CD4-positive, alpha-beta T cell (primary cell): ENCODE results near the gene NKD1. TPM values are rescaled to one million over a fixed set of nuclear protein-coding genes. Genes with fewer than 3 reads are reported as not detected.

Experiments
- ATAC-seq: fragments of 200-7000 bp; cut with Tn5 transposase; one replicate; pipeline ENCODE4 v1.10.0; 2022; ENCODE audit warnings: mild to moderate bottlenecking; ENCODE audit not compliant: poor library complexity
- CTCF ChIA-PET: fragments of 350-600 bp; sonication (Branson Sonifier 250); formaldehyde crosslinking; loops from one replicate; lab custom pipeline; 2021; ENCODE audit warnings: antibody characterized with exemption, inconsistent platforms; lab: Charles Lee
- POLR2A ChIA-PET: fragments of 350-600 bp; sonication (Branson Sonifier 250); formaldehyde crosslinking; loops from one replicate; lab custom pipeline; 2021; ENCODE audit warnings: antibody characterized with exemption, inconsistent platforms; lab: Charles Lee
- DNase-seq, 14 experiments: peaks; one replicate each; pipeline ENCODE4 v3.0.0-alpha.2; 2013 to 2020; ENCODE audit warnings: mixed read lengths in 2 of 14
- H3K27ac ChIP-seq, 2 donors: one replicate each; pipeline versions ENCODE4 v1.5.1 to v1.7.0; 2013; ENCODE audit warnings: low read length in 2 of 2, low read depth in 1 of 2, mild to moderate bottlenecking in 1 of 2
- H3K27me3 ChIP-seq, 2 experiments: 1 replicate in 1 of 2; 2 replicates in 1 of 2; pipeline versions ENCODE4 v1.6.1 to v1.7.0; 2013; ENCODE audit warnings: low read length in 2 of 2, control low read depth in 1 of 2, mild to moderate bottlenecking in 1 of 2, moderate library complexity in 1 of 2; ENCODE audit not compliant: insufficient read depth in 2 of 2, control insufficient read depth in 1 of 2
- H3K36me3 ChIP-seq: one replicate; pipeline ENCODE4 v1.6.1; 2013; ENCODE audit warnings: low read length, control low read depth; ENCODE audit not compliant: insufficient read depth
- H3K4me1 ChIP-seq: one replicate; pipeline ENCODE4 v1.6.1; 2013; ENCODE audit warnings: low read length, control low read depth; ENCODE audit not compliant: insufficient read depth
- H3K4me3 ChIP-seq: one replicate; pipeline ENCODE4 v1.5.1; 2013; ENCODE audit warnings: mild to moderate bottlenecking, low read length, moderate library complexity
- H3K9me3 ChIP-seq, 2 experiments: 1 replicate in 1 of 2; 2 replicates in 1 of 2; pipeline versions ENCODE4 v1.6.1 to v1.7.0; 2013; ENCODE audit warnings: low read length in 2 of 2, mild to moderate bottlenecking in 2 of 2, control low read depth in 1 of 2, moderate library complexity in 1 of 2; ENCODE audit not compliant: control insufficient read depth in 1 of 2, insufficient read depth in 1 of 2
- H3K27ac Mint-ChIP-seq: one replicate; pipeline ENCODE4 v1.8.0; 2020; ENCODE audit warnings: mixed read lengths
- H3K27me3 Mint-ChIP-seq: one replicate; pipeline ENCODE4 v1.8.0; 2021; ENCODE audit warnings: mixed read lengths
- H3K36me3 Mint-ChIP-seq: one replicate; pipeline ENCODE4 v1.8.0; 2021; ENCODE audit warnings: low read depth, mixed read lengths
- H3K4me1 Mint-ChIP-seq: one replicate; pipeline ENCODE4 v1.8.0; 2021; ENCODE audit warnings: low read depth, mixed read lengths
- H3K4me3 Mint-ChIP-seq: one replicate; pipeline ENCODE4 v1.8.0; 2020; ENCODE audit warnings: mild to moderate bottlenecking, mixed read lengths
- H3K9me3 Mint-ChIP-seq: one replicate; pipeline ENCODE4 v1.8.0; 2020; ENCODE audit warnings: mixed read lengths
- intact Hi-C, 2 experiments: fragments of 100-400 bp; cut with DNase I in 1 of 2; cut with micrococcal nuclease in 1 of 2; formaldehyde crosslinking; loops; one replicate each; pipeline versions ENCODE4 v1.15.1 to v1.9.0; 2023 to 2025; cut with DNase I, micrococcal nuclease
- total RNA-seq, 174 experiments: library from RNA in 2 of 174; stranded (reverse) in 2 of 174; gene quantifications; one replicate each; pipeline ENCODE4 v1.2.3 and lab custom pipeline; 2021 to 2026
- TF ChIP-seq, protein P1 (sequence below): fragments of 200-600 bp; IDR thresholded peaks from one replicate; pipeline ENCODE4 v1.8.0; 2022; ENCODE audit warnings: antibody characterized with exemption, mild to moderate bottlenecking

Gene NKD1
- total RNA-seq, 2 experiments from 2014 or later = 6.1 to 9.8 TPM

DNA sequence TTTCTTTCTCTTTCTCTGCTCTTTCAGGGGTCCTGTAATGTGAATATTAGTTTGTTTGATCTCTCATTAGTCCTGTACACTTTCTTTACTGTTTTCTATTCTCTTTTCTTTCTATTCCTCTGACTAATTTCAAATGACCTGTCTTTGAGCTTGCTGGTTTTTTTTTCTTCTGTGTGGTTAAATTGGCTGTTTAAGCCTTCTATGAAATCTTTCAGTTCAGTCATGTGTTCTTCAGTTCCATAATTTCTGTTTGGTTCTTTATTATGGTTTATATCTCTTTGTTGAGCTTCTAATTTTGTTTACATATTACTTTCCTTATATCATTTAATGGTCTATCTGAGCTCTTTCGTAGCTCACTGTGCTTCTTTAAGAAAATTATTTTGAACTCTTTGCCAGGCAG is 31.3 kb upstream of the NKD1 start:
- H3K4me3 ChIP-seq = no peak overlapping the region
- ChIA-PET POLR2A (interaction anchor here (0.7 kb wide), 1 partner anchor 60 kb away, joined by 5 read pairs; no protein-coding TSS in a partner anchor), CTCF (interaction anchor here (1.1 kb wide), 1 partner anchor 12 kb away, joined by 3 read pairs; no protein-coding TSS in a partner anchor)
- H3K27me3 ChIP-seq = no peaks in the 10 kb centered on the region
- no peaks in the 10 kb centered on the region for H3K36me3 ChIP-seq
- DNase-seq (no peak), ATAC-seq (no peak)
- peaks cover 10% of the 10 kb centered on the region for H3K9me3 Mint-ChIP-seq
- no peak overlapping the region for H3K27ac Mint-ChIP-seq
- H3K4me1 ChIP-seq = no peaks in the 10 kb centered on the region
- H3K27ac ChIP-seq = no peak overlapping the region
- intact Hi-C loops = loop anchor here in 1 of 2 experiments (10.0 kb wide), 1 partner anchor 302 kb away; no protein-coding TSS in a partner anchor
- no peak overlapping the region for H3K4me3 Mint-ChIP-seq
- peaks cover 9 to 18% of the 10 kb centered on the region in 2 experiments for H3K9me3 ChIP-seq
- TF ChIP-seq, protein P1, sequence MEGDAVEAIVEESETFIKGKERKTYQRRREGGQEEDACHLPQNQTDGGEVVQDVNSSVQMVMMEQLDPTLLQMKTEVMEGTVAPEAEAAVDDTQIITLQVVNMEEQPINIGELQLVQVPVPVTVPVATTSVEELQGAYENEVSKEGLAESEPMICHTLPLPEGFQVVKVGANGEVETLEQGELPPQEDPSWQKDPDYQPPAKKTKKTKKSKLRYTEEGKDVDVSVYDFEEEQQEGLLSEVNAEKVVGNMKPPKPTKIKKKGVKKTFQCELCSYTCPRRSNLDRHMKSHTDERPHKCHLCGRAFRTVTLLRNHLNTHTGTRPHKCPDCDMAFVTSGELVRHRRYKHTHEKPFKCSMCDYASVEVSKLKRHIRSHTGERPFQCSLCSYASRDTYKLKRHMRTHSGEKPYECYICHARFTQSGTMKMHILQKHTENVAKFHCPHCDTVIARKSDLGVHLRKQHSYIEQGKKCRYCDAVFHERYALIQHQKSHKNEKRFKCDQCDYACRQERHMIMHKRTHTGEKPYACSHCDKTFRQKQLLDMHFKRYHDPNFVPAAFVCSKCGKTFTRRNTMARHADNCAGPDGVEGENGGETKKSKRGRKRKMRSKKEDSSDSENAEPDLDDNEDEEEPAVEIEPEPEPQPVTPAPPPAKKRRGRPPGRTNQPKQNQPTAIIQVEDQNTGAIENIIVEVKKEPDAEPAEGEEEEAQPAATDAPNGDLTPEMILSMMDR = no peak
- no peaks in the 10 kb centered on the region for H3K36me3 Mint-ChIP-seq
- no peaks in the 10 kb centered on the region for H3K4me1 Mint-ChIP-seq
- no peaks in the 10 kb centered on the region for H3K27me3 Mint-ChIP-seq

- H3K27me3 Mint-ChIP-seq = peaks cover 5% of the 10 kb centered on the region
- H3K4me1 Mint-ChIP-seq = no peaks in the 10 kb centered on the region
- H3K4me3 ChIP-seq = no peak overlapping the region
- no peaks in the 10 kb centered on the region for H3K36me3 ChIP-seq
- no peaks in the 10 kb centered on the region for H3K4me1 ChIP-seq
- no peaks in the 10 kb centered on the region for H3K27me3 ChIP-seq
- ChIA-PET CTCF (no interaction called here), POLR2A (no interaction called here)
- no peak overlapping the region for H3K4me3 Mint-ChIP-seq
- DNase-seq (no peak), ATAC-seq (no peak)
- no peak overlapping the region for H3K27ac ChIP-seq
- intact Hi-C loops = loop anchor here in 1 of 2 experiments (10.0 kb wide), 1 partner anchor 303 kb away; no protein-coding TSS in a partner anchor
- H3K9me3 ChIP-seq = peaks cover 9 to 18% of the 10 kb centered on the region in 2 experiments
- no peak overlapping the region for H3K27ac Mint-ChIP-seq
- TF ChIP-seq, protein P1 = no peak
- H3K9me3 Mint-ChIP-seq = peaks cover 10% of the 10 kb centered on the region
- no peaks in the 10 kb centered on the region for H3K36me3 Mint-ChIP-seq
Measured at GRCh38 chr16:50517450-50518252, 30.5 kb upstream of the NKD1 start.

DNA sequence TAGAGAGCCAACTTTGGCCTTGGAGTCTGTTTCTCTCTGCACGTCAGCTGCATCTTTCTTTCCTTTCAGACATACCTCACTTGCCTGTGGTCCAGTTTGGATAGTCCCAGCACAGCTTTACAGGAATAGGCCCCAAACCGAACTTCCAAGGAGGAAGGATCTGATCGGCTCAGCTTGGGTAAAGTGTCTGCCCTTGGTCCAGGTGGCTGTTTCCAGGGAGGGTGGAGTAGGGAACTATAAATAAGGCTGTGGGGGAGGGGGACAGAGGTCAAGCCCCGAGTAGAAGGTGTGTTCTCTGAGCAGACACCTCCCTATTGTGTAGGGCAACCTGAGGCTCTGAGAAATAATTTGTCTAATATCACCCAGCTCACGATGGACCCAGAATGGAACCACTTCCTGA is 29.2 kb upstream of the NKD1 start:
- peaks cover 9 to 18% of the 10 kb centered on the region in 2 experiments for H3K9me3 ChIP-seq
- CTCF ChIA-PET = no interaction called here

More for the DNA sequence above, 29.2 kb upstream of the NKD1 start:
- ATAC-seq (no peak), DNase-seq (no peak)
- Mint-ChIP-seq H3K36me3 (no peaks in the 10 kb centered on the region), H3K4me1 (no peaks in the 10 kb centered on the region), H3K27me3 (peaks cover 9% of the 10 kb centered on the region), H3K9me3 (peaks cover 10% of the 10 kb centered on the region), H3K4me3 (no peak overlapping the region), H3K27ac (no peak overlapping the region)
- H3K27me3 ChIP-seq = no peaks in the 10 kb centered on the region
- TF ChIP-seq, protein P1 = no peak
- H3K27ac ChIP-seq = no peak overlapping the region
- intact Hi-C loops = loop anchor here in 1 of 2 experiments (10.0 kb wide), 1 partner anchor 304 kb away; no protein-coding TSS in a partner anchor
- no peaks in the 10 kb centered on the region for H3K4me1 ChIP-seq
- H3K36me3 ChIP-seq = no peaks in the 10 kb centered on the region
- POLR2A ChIA-PET = no interaction called here
- no peak overlapping the region for H3K4me3 ChIP-seq
